HG02885 (cell line): Measurements from ENCODE around the gene LRPPRC.

Experiments used
- ATAC-seq: cut with Tn5 transposase; IDR thresholded peaks from one replicate; pipeline ENCODE4 v1.9.1; 2021; ENCODE audit warnings: mild to moderate bottlenecking; ENCODE audit not compliant: unreplicated experiment, poor library complexity

The LRPPRC gene

GRCh38 chr2:43984533-43984932 is 11.3 kb downstream of the LRPPRC start:
- ATAC-seq: no peak

- ATAC-seq: no peak
Observed at GRCh38 chr2:43980902-43981301, 14.9 kb downstream of the LRPPRC start.

GRCh38 chr2:43977677-43978375 is 18.0 kb downstream of the LRPPRC start:
- ATAC-seq: no peak

GRCh38 chr2:43960921-43961320 is 34.9 kb downstream of the LRPPRC start:
- no peak for ATAC-seq

- ATAC-seq: no peak
Observed at GRCh38 chr2:43958397-43959275, 37.2 kb downstream of the LRPPRC start.

- no peak for ATAC-seq
Observed at GRCh38 chr2:43950383-43951008, 45.3 kb downstream of the LRPPRC start.

GRCh38 chr2:43948370-43948769 is 47.4 kb downstream of the LRPPRC start:
- ATAC-seq: no peak

GRCh38 chr2:43946685-43947084 is 49.1 kb downstream of the LRPPRC start:
- no peak for ATAC-seq

- no peak for ATAC-seq
Observed at GRCh38 chr2:43945439-43945838, 50.4 kb downstream of the LRPPRC start.

- ATAC-seq: no peak
Observed at GRCh38 chr2:43944915-43945314, 50.9 kb downstream of the LRPPRC start.

- ATAC-seq: no peak
Observed at GRCh38 chr2:43943809-43944452, 51.9 kb downstream of the LRPPRC start.

GRCh38 chr2:43943323-43943722 is 52.5 kb downstream of the LRPPRC start:
- no peak for ATAC-seq

- ATAC-seq: no peak
Observed at GRCh38 chr2:43942881-43943280, 52.9 kb downstream of the LRPPRC start.

- no peak for ATAC-seq
Observed at GRCh38 chr2:43941966-43942365, 53.8 kb downstream of the LRPPRC start.

GRCh38 chr2:43941359-43941758 is 54.4 kb downstream of the LRPPRC start:
- ATAC-seq: no peak

- ATAC-seq: no peak
Observed at GRCh38 chr2:43939695-43940256, 56.0 kb downstream of the LRPPRC start.

GRCh38 chr2:43937269-43937820 is 58.4 kb downstream of the LRPPRC start:
- no peak for ATAC-seq

GRCh38 chr2:43934567-43934966 is 61.2 kb downstream of the LRPPRC start:
- no peak for ATAC-seq

GRCh38 chr2:43931293-43931692 is 64.5 kb downstream of the LRPPRC start:
- ATAC-seq: no peak

GRCh38 chr2:43927442-43927841 is 68.3 kb downstream of the LRPPRC start:
- ATAC-seq: peak; percentile 43
